Lung (tissue), 16 donors: Measurements from ENCODE around the gene ASTN1. TPM values are rescaled to one million over a fixed set of nuclear protein-coding genes. Genes with fewer than 3 reads are reported as not detected.

ENCODE experiments used
- ATAC-seq: fragments of 200-7000 bp; cut with Tn5 transposase; one replicate; pipeline ENCODE4 v1.9.1; 2020; ENCODE audit warnings: moderate number of reproducible peaks; ENCODE audit not compliant: insufficient read depth, low FRiP score
- DNase-seq, 3 donors: peaks; one replicate each; pipeline ENCODE4 v3.0.0-alpha.2; 2013 to 2017
- H3K27ac ChIP-seq, 2 donors: one replicate each; pipeline ENCODE4 v1.5.1; 2013; ENCODE audit warnings: mild to moderate bottlenecking in 2 of 2, moderate library complexity in 2 of 2, control low read depth in 1 of 2, inconsistent platforms in 1 of 2, low read depth in 1 of 2, low read length in 1 of 2
- H3K27me3 ChIP-seq, 3 donors: one replicate each; pipeline ENCODE4 v1.5.1; 2013; ENCODE audit warnings: low read length in 2 of 3; ENCODE audit not compliant: control insufficient read depth in 3 of 3, insufficient read depth in 3 of 3
- H3K36me3 ChIP-seq, 4 donors: one replicate each; pipeline ENCODE4 v1.5.1; 2013; ENCODE audit warnings: low read length in 4 of 4, mild to moderate bottlenecking in 1 of 4, moderate library complexity in 1 of 4; ENCODE audit not compliant: control insufficient read depth in 4 of 4, insufficient read depth in 4 of 4
- H3K4me1 ChIP-seq, 5 donors: one replicate each; pipeline ENCODE4 v1.5.1; 2013; ENCODE audit warnings: low read length in 5 of 5, mild to moderate bottlenecking in 2 of 5, moderate library complexity in 1 of 5; ENCODE audit not compliant: control insufficient read depth in 5 of 5, insufficient read depth in 5 of 5
- H3K4me3 ChIP-seq: one replicate; pipeline ENCODE4 v1.5.1; 2013; ENCODE audit warnings: mild to moderate bottlenecking, control low read depth, moderate library complexity
- H3K9ac ChIP-seq, 2 donors: one replicate each; pipeline ENCODE4 v1.5.1; 2013; ENCODE audit warnings: low read length in 2 of 2, control low read depth in 1 of 2; ENCODE audit not compliant: insufficient read depth in 1 of 2
- H3K9me3 ChIP-seq, 4 donors: one replicate each; pipeline ENCODE4 v1.5.1; 2013; ENCODE audit warnings: low read length in 3 of 4, mild to moderate bottlenecking in 1 of 4, moderate library complexity in 1 of 4; ENCODE audit not compliant: control insufficient read depth in 4 of 4, insufficient read depth in 3 of 4
- CTCF ChIP-seq: IDR thresholded peaks from 2 replicates; pipeline ENCODE4 v1.5.1; 2012; ENCODE audit warnings: mild to moderate bottlenecking; ENCODE audit errors: control extremely low read depth, extremely low read depth
- WGBS, 2 donors: extraction: QIAGEN DNeasy Blood & Tissue Kit; methylation state at CpG; one replicate each; pipeline ENCODE4 v1.1.7; 2013; 5-methylcytosine and 5-hydroxymethylcytosine counted together
- long read RNA-seq, 5 donors: transcript quantifications; one replicate each; lab custom pipeline, GENCODE V29; 2026
- polyA plus RNA-seq, 2 donors: library from polyadenylated mRNA; stranded (reverse); fragments of 200-250 nt; gene quantifications; one replicate each; pipeline ENCODE4 v1.2.1, GENCODE V29; 2013
- total RNA-seq, 2 donors: library from RNA; depleted of rRNA in 1 of 2; stranded (reverse); fragments of >200 nt in 1 of 2; gene quantifications; one replicate each; pipeline ENCODE4 v1.2.1, GENCODE V29; 2014 to 2021
- donor health status: control.
- donor health status: control.
- donor health status: Bipolar disorder and iron deficiency.
- donor health status: healthy.
- donor health status: DM: yes; HTN: yes; CAD: no.

Gene ASTN1
- total RNA-seq (1 to 10 TPM in 1 of 2 donors, under 1 TPM in 1; 0.09 to 3.6 TPM), polyA plus RNA-seq (under 1 TPM; 0.03 to 0.06 TPM)
- long read RNA-seq, donor 1: 0 reads
- long read RNA-seq, donor 2: 0 reads
- long read RNA-seq, donor 3: 0 reads
- long read RNA-seq, donor 4: 0 reads
- long read RNA-seq, donor 5: 0 reads

GRCh38 chr1:177164380-177165068 lies at the start of gene ASTN1:
TSS of gene ASTN1 (minus strand) at chr1:177164712. CDS start at chr1:177164676, 36 bp downstream.
- peaks cover 0 to 9% (median 3%) of the 10 kb centered on the region in 5 donors for H3K4me1 ChIP-seq
- no peak within 1 kb of the TSS for H3K27ac ChIP-seq
- H3K9me3 ChIP-seq: peaks cover 0 to 4% (median 0%) of the 10 kb centered on the region in 4 donors
- peaks cover 6 to 63% (median 56%) of the 10 kb centered on the region in 3 donors for H3K27me3 ChIP-seq
- no peaks in the 10 kb centered on the region for H3K36me3 ChIP-seq
- ATAC-seq: no peak
- DNase-seq: peak; percentile 19 to 40 (median 39)
- H3K9ac ChIP-seq: no peak within 1 kb of the TSS
- H3K4me3 ChIP-seq: no peak within 1 kb of the TSS
- TF ChIP-seq CTCF: no peak
- 2% methylated on average over 45 to 49 of the region's 49 CpGs for WGBS, 2 donors

- no peak for TF ChIP-seq CTCF
- no peak for ATAC-seq
- Histone ChIP-seq H3K9ac (no peak overlapping the region), H3K4me1 (peaks cover 0 to 32% (median 10%) of the 10 kb centered on the region in 5 donors), H3K9me3 (no peaks in the 10 kb centered on the region), H3K27ac (peak overlapping the region in 1 of 2 donors; percentile 21), H3K27me3 (no peaks in the 10 kb centered on the region), H3K36me3 (no peaks in the 10 kb centered on the region), H3K4me3 (no peak overlapping the region)
- no peak for DNase-seq
- WGBS, 2 donors: 34 to 52% methylated on average over 4 of the region's 4 CpGs
These were observed 46.7 kb upstream of the ASTN1 start for GRCh38 chr1:177211231-177211630.

GRCh38 chr1:177210071-177210470 lies 45.6 kb upstream of the ASTN1 start:
- H3K27me3 ChIP-seq: no peaks in the 10 kb centered on the region
- H3K9me3 ChIP-seq: no peaks in the 10 kb centered on the region
- ATAC-seq (no peak), DNase-seq (no peak)
- H3K36me3 ChIP-seq: no peaks in the 10 kb centered on the region
- H3K9ac ChIP-seq: no peak overlapping the region
- no peak for TF ChIP-seq CTCF
- peaks cover 0 to 32% (median 10%) of the 10 kb centered on the region in 5 donors for H3K4me1 ChIP-seq
- no peak overlapping the region for H3K4me3 ChIP-seq
- H3K27ac ChIP-seq: peak overlapping the region in 1 of 2 donors; percentile 40
